Measurements from ENCODE around the gene MS4A6E. TPM values are rescaled to one million over a fixed set of nuclear protein-coding genes. Genes with fewer than 3 reads are reported as not detected.
"Not testable (repeated sequence)": the region's sequence is repeated elsewhere in the genome, so short reads cannot be mapped to it uniquely, and the experiment has no call there.

Gene MS4A6E
- not detected for total RNA-seq

- 13 to 73% methylated on average over 1 of the region's 1 CpG for WGBS, 2 donors
- DNase-seq: no peak
- TF ChIP-seq POLR2A (IDR thresholded peaks at IDR 0.05): no peak
- no peak for TF ChIP-seq CTCF (IDR thresholded peaks at IDR 0.05)
- Histone ChIP-seq H3K36me3 (no peaks in the 10 kb centered on the region), H3K4me1 (no peaks in the 10 kb centered on the region), H3K27me3 (no peaks in the 10 kb centered on the region), H3K4me3 (no peak within 1 kb of the TSS), H3K9me3 (peaks cover 0 to 6% (median 0%) of the 10 kb centered on the region in 3 donors), H3K27ac (no peak within 1 kb of the TSS)
- intact Hi-C loops (cut with DNase I): no loop called here
Observed at GRCh38 chr11:60326955-60327354, at the start of gene MS4A6E. TSS of gene MS4A6E (plus strand) at chr11:60327255. CDS start at chr11:60334896, 7,641 bp downstream.

- peak within 1 kb of the TSS in 2 of 4 donors; percentile 4 to 35 for H3K4me3 ChIP-seq
- intact Hi-C loops (cut with DNase I): no loop called here
- peak in 2 of 4 donors; percentile 28 to 40 for TF ChIP-seq POLR2A (IDR thresholded peaks at IDR 0.05)
- no peak for TF ChIP-seq CTCF (IDR thresholded peaks at IDR 0.05)
- no peaks in the 10 kb centered on the region for H3K4me1 ChIP-seq
- H3K9me3 ChIP-seq: no peaks in the 10 kb centered on the region
- peak within 1 kb of the TSS in 2 of 4 donors; percentile 30 to 61 for H3K27ac ChIP-seq
- no peaks in the 10 kb centered on the region for H3K36me3 ChIP-seq
- no peaks in the 10 kb centered on the region for H3K27me3 ChIP-seq
- no peak for DNase-seq
- WGBS, 2 donors: 64 to 72% methylated on average over 3 of the region's 3 CpGs
Observed at GRCh38 chr11:60280412-60280811, 46.6 kb upstream of the MS4A6E start, which contains the start of gene MS4A4A. TSS of gene MS4A4A (plus strand) at chr11:60280666. CDS start at chr11:60280676, 10 bp downstream.

DNA sequence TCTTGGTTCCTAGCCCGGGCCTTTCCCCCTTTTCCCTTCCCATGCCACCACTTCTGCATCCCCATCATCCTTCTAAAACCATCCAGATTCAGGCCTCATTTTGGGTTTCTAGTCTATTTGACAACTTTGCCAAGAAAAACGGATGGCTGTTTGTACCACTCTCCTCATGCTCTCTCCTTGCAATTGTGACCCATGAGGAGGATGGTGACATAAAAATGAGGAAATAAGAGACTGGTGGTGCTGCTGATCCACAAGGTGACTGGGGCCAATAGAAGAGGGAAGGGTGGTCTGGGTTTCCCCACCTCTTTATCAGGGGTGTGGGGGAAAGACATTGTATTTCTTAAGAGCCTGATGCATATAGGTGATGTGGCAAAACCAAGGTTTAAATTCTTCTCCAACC lies 45.6 kb upstream of the MS4A6E start:
- intact Hi-C loops (cut with DNase I): no loop called here
- no peak for TF ChIP-seq CTCF (IDR thresholded peaks at IDR 0.05)
- TF ChIP-seq POLR2A (IDR thresholded peaks at IDR 0.05): no peak
- 26 to 68% methylated on average over 2 of the region's 2 CpGs for WGBS, 2 donors
- H3K27me3 ChIP-seq: no peaks in the 10 kb centered on the region
- peak overlapping the region in 2 of 4 donors; percentile 30 to 61 for H3K27ac ChIP-seq
- no peak for DNase-seq
- H3K36me3 ChIP-seq: no peaks in the 10 kb centered on the region
- H3K9me3 ChIP-seq: no peaks in the 10 kb centered on the region
- H3K4me3 ChIP-seq: peak overlapping the region in 1 of 4 donors; percentile 4
- H3K4me1 ChIP-seq: no peaks in the 10 kb centered on the region

DNA sequence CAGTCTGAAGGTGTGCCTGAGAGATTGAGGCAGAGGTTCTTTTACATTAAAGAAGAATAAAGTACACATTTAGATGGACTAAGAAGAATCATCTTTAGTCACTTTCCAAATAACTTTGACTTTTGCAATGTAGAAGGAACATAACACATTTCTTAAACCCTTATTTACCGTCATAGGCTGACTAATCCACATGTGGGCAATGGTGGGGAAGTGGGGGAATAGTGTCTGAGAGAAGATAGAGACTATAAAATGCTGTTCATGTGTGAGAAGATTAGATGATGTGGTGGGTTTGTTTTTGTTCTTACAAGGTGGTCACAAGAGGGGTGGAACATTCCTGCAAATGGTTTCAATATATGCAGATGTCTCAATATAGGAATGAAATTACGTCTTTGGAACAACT lies 44.8 kb upstream of the MS4A6E start:
- Histone ChIP-seq H3K27me3 (no peaks in the 10 kb centered on the region), H3K27ac (peak overlapping the region in 2 of 4 donors; percentile 30 to 61), H3K4me1 (no peaks in the 10 kb centered on the region), H3K36me3 (no peaks in the 10 kb centered on the region), H3K4me3 (peak overlapping the region in 2 of 4 donors; percentile 16 to 28), H3K9me3 (no peaks in the 10 kb centered on the region)
- no peak for DNase-seq
- intact Hi-C loops (cut with DNase I): no loop called here
- 51 to 67% methylated on average over 2 of the region's 2 CpGs for WGBS, 2 donors
- TF ChIP-seq POLR2A (IDR thresholded peaks at IDR 0.05): no peak
- TF ChIP-seq CTCF (IDR thresholded peaks at IDR 0.05): no peak

GRCh38 chr11:60285411-60286126 lies 41.5 kb upstream of the MS4A6E start:
- H3K36me3 ChIP-seq; DNase-seq; H3K27ac ChIP-seq; H3K9me3 ChIP-seq; H3K27me3 ChIP-seq; intact Hi-C loops (cut with DNase I); H3K4me1 ChIP-seq; H3K4me3 ChIP-seq: not testable (repeated sequence)
- WGBS, 2 donors: 53 to 77% methylated on average over 7 of the region's 7 CpGs
